Ramos (cell line): Measurements from ENCODE around the gene FLYWCH1.

ENCODE experiments used
- in situ Hi-C: fragments of 300-500 bp; cut with MboI; formaldehyde crosslinking; loops from one replicate; pipeline ENCODE4 v1.14.3; 2022; ENCODE audit warnings: low sequenced_read_pairs; ENCODE audit not compliant: unreplicated experiment

FLYWCH1 gene

GRCh38 chr16:2979669-2980226, 68.0 kb downstream of the FLYWCH1 start:
- in situ Hi-C loops, result no loop called here

- in situ Hi-C loops, result no loop called here
Observed at GRCh38 chr16:2980227-2981176, 68.8 kb downstream of the FLYWCH1 start, which contains the start of gene PKMYT1. Gene PKMYT1, minus strand, starts transcription at chr16:2980446. Its CDS starts 789 bp downstream, at chr16:2979657.

GRCh38 chr16:2981177-2981898, 69.6 kb downstream of the FLYWCH1 start:
- in situ Hi-C loops, result no loop called here

- in situ Hi-C loops, result no loop called here
Observed at GRCh38 chr16:2981899-2982250, 70.1 kb downstream of the FLYWCH1 start.

- in situ Hi-C loops, result no loop called here
Observed at GRCh38 chr16:2982402-2982801, 70.7 kb downstream of the FLYWCH1 start.

- in situ Hi-C loops, result no loop called here
Observed at GRCh38 chr16:2983706-2984136, 72.0 kb downstream of the FLYWCH1 start.

GRCh38 chr16:2985462-2985861, 73.7 kb downstream of the FLYWCH1 start:
- in situ Hi-C loops, result no loop called here

- in situ Hi-C loops, result no loop called here
Observed at GRCh38 chr16:2985893-2986355, 74.2 kb downstream of the FLYWCH1 start.

GRCh38 chr16:2986623-2987188, 75.0 kb downstream of the FLYWCH1 start:
- in situ Hi-C loops, result no loop called here

- in situ Hi-C loops, result no loop called here
Observed at GRCh38 chr16:2987286-2987685, 75.6 kb downstream of the FLYWCH1 start.

GRCh38 chr16:2987833-2988232, 76.1 kb downstream of the FLYWCH1 start:
- in situ Hi-C loops, result no loop called here

GRCh38 chr16:2988590-2989099, 76.9 kb downstream of the FLYWCH1 start:
- in situ Hi-C loops, result no loop called here

- in situ Hi-C loops, result no loop called here
Observed at GRCh38 chr16:2990891-2991290, 79.2 kb downstream of the FLYWCH1 start.

GRCh38 chr16:2991566-2992261, 80.0 kb downstream of the FLYWCH1 start:
- in situ Hi-C loops, result no loop called here

- in situ Hi-C loops, result no loop called here
Observed at GRCh38 chr16:2992383-2993081, 80.8 kb downstream of the FLYWCH1 start.

- in situ Hi-C loops, result no loop called here
Observed at GRCh38 chr16:2996298-2996697, 84.6 kb downstream of the FLYWCH1 start.

GRCh38 chr16:2999929-3000328, 88.2 kb downstream of the FLYWCH1 start:
- in situ Hi-C loops, result no loop called here

GRCh38 chr16:3000540-3000939, 88.8 kb downstream of the FLYWCH1 start:
- in situ Hi-C loops, result no loop called here
